ENCODE measurements around the gene LSM14A. TPM values are rescaled to one million over a fixed set of nuclear protein-coding genes. Genes with fewer than 3 reads are reported as not detected.

Gene LSM14A
- total RNA-seq, 1 experiment from 2014 or later, result 199 TPM

- no peaks in the 10 kb centered on the region for H3K79me1 ChIP-seq (ENCODE audit: insufficient read depth, low read depth, low read length, poor library complexity, severe bottlenecking)
- H3K79me2 ChIP-seq (ENCODE audit: insufficient read depth, low read length), result no peaks in the 10 kb centered on the region
- no peak overlapping the region for H3K14ac ChIP-seq (ENCODE audit: insufficient read depth, low read length)
- no peak overlapping the region for H3K27ac ChIP-seq (ENCODE audit: insufficient read length, low read depth, low read length)
- H2BK20ac ChIP-seq (ENCODE audit: low read depth, low read length, poor library complexity, severe bottlenecking), result no peak overlapping the region
- no peak for DNase-seq
- H3K4me1 Mint-ChIP-seq, result peaks cover 6 to 9% of the 10 kb centered on the region in 2 experiments
- no peak overlapping the region for H3K27ac Mint-ChIP-seq
- no peak for TF ChIP-seq CTCF (conservative IDR thresholded peaks at IDR 0.05)
- no peak overlapping the region for H3K4me2 ChIP-seq (ENCODE audit: insufficient read depth, insufficient read length, low read length)
- no peak overlapping the region for H4K91ac ChIP-seq (ENCODE audit: insufficient read length, low read depth, low read length)
- no peaks in the 10 kb centered on the region for H3K4me1 ChIP-seq (ENCODE audit: insufficient read depth, low read length)
- H3T11ph ChIP-seq (ENCODE audit: low read length), result no peak overlapping the region
- H3K9me3 Mint-ChIP-seq, result no peaks in the 10 kb centered on the region; a peak in 1 of 5 replicates
- H2BK12ac ChIP-seq (ENCODE audit: insufficient read length, low read depth, low read length), result no peak overlapping the region
- H3K27me3 Mint-ChIP-seq (ENCODE audit: low read depth), result peaks cover 7% of the 10 kb centered on the region
- no peak overlapping the region for H2BK15ac ChIP-seq (ENCODE audit: low read depth, low read length)
- no peak overlapping the region for H4K8ac ChIP-seq (replicated peaks; ENCODE audit: insufficient read length, low read depth, low read length)
- H3K36me3 Mint-ChIP-seq (ENCODE audit: insufficient read depth in 1 of 3, low read depth in 3 of 3), result no peaks in the 10 kb centered on the region
- no peak overlapping the region for H3K23ac ChIP-seq (ENCODE audit: insufficient read length, low read depth, low read length)
- H2BK5ac ChIP-seq (ENCODE audit: insufficient read length, low read length), result no peak overlapping the region
- H3K27me3 ChIP-seq (ENCODE audit: insufficient read depth, low read length), result no peaks in the 10 kb centered on the region
- H3K9ac ChIP-seq (ENCODE audit: extremely low read depth, insufficient read length, low read length), result no peak overlapping the region
- H2BK120ac ChIP-seq (ENCODE audit: low read depth, low read length, poor library complexity, severe bottlenecking), result no peak overlapping the region
- no peaks in the 10 kb centered on the region for H4K20me1 ChIP-seq (ENCODE audit: control insufficient read depth, insufficient read depth, insufficient read length)
- no peak overlapping the region for H3K4me3 Mint-ChIP-seq
- no peak overlapping the region for H3K4ac ChIP-seq (ENCODE audit: low read depth, low read length)
- H3K23me2 ChIP-seq (ENCODE audit: insufficient read length, low read depth, low read length, poor library complexity, severe bottlenecking), result no peaks in the 10 kb centered on the region
- no peak overlapping the region for H2AFZ ChIP-seq (ENCODE audit: low read length)
- no CpG with 5 or more reads among the region's 5 CpGs for WGBS (ENCODE audit: extremely low coverage, insufficient read length, low lambda C conversion rate)
- H3K56ac ChIP-seq (ENCODE audit: insufficient read length, low read depth, low read length), result no peak overlapping the region
- H3K9me3 ChIP-seq (ENCODE audit: control insufficient read depth, low read depth, low read length), result no peaks in the 10 kb centered on the region
- H4K5ac ChIP-seq (ENCODE audit: insufficient read length, low read depth, low read length), result no peak overlapping the region
- no peak overlapping the region for H2AK5ac ChIP-seq (ENCODE audit: insufficient read length, low read length)
- no peak overlapping the region for H3K18ac ChIP-seq (ENCODE audit: insufficient read length, low read depth, low read length)
These were observed 22.4 kb upstream of the LSM14A start for GRCh38 chr19:34149873-34150272.

Data from H9 (cell line).